Gastrocnemius medialis (tissue), 4 donors: Measurements from ENCODE around the gene CARD9.

Source experiments
- CTCF ChIP-seq, 5 experiments: fragments of 450-650 bp in 3 of 5; fragments of 200-600 bp in 2 of 5; sonication (generic) in 2 of 5; IDR thresholded peaks in 4 of 5; conservative IDR thresholded peaks in 1 of 5; 1 replicate in 4 of 5; 2 replicates in 1 of 5; pipeline ENCODE4 v1.5.1; 2016 to 2019; ENCODE audit warnings: antibody characterized with exemption in 5 of 5, mild to moderate bottlenecking in 3 of 5, moderate library complexity in 3 of 5
- POLR2A ChIP-seq, 2 donors: fragments of 450-650 bp; IDR thresholded peaks; one replicate each; pipeline ENCODE4 v1.6.1; 2017; ENCODE audit warnings: antibody characterized with exemption in 2 of 2, mild to moderate bottlenecking in 2 of 2, moderate library complexity in 2 of 2

- TF ChIP-seq POLR2A (IDR thresholded peaks at IDR 0.05), result no peak
- no peak for TF ChIP-seq CTCF (IDR thresholded peaks at IDR 0.05 in 4 of 5, conservative IDR thresholded peaks at IDR 0.05 in 1 of 5)
Measured at GRCh38 chr9:136328011-136328621, 45.4 kb downstream of the CARD9 start.
